NCI-H2029 treated with DMSO at 0.1 percent for 48 hours (cell line): ENCODE results near the gene SEPHS1.
"Not testable (repeated sequence)": the region's sequence is repeated elsewhere in the genome, so short reads cannot be mapped to it uniquely, and the experiment has no call there.

Experiments
- DNase-seq: peaks from one replicate; lab custom pipeline; 2025; lab: John Stamatoyannopoulos, UW

The SEPHS1 gene

GRCh38 chr10:13360587-13360986 lies 12.5 kb upstream of the SEPHS1 start:
- DNase-seq = no peak

DNA sequence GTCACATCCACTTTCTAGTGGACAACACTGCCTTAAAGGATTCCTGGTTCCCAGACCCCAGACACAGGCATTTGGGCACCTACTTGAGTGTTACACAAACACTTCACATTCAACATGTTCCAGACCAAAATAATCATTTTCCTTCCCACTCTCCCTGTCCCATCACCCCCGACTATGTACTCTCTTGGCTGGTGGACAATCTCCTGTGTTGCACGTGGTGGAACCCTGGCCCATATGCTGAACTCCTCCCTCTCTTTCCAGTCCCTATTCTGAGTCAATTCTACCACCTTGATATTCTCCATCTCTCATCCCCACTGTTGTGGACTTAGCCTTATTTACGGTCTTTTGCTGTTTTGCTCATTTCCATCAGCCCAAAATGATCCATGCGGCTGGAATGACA lies 8.3 kb upstream of the SEPHS1 start:
- no peak for DNase-seq

GRCh38 chr10:13354783-13355182 lies 6.7 kb upstream of the SEPHS1 start:
- DNase-seq = no peak

DNA sequence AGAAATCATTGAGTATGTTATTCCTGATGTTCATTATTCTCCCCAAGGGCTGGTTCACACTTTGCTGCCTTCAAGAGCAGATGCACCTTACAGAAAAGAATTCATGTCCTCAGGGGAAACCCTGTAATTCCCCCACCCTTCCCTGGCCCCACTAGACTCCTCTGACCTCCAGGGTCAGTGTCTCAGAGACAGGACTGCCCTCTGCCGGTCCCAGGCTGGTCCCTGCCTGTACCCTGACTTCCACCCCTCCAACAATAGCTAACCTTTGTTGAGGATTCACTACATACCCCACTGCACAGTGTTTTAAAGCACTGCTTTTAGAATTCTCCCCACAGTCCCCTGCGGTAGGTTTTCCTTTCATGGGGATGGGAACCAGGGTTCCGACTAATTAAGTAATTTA lies 4.4 kb upstream of the SEPHS1 start:
- DNase-seq = no peak

- DNase-seq = no peak
Observed at GRCh38 chr10:13351340-13351915, 3.3 kb upstream of the SEPHS1 start.

DNA sequence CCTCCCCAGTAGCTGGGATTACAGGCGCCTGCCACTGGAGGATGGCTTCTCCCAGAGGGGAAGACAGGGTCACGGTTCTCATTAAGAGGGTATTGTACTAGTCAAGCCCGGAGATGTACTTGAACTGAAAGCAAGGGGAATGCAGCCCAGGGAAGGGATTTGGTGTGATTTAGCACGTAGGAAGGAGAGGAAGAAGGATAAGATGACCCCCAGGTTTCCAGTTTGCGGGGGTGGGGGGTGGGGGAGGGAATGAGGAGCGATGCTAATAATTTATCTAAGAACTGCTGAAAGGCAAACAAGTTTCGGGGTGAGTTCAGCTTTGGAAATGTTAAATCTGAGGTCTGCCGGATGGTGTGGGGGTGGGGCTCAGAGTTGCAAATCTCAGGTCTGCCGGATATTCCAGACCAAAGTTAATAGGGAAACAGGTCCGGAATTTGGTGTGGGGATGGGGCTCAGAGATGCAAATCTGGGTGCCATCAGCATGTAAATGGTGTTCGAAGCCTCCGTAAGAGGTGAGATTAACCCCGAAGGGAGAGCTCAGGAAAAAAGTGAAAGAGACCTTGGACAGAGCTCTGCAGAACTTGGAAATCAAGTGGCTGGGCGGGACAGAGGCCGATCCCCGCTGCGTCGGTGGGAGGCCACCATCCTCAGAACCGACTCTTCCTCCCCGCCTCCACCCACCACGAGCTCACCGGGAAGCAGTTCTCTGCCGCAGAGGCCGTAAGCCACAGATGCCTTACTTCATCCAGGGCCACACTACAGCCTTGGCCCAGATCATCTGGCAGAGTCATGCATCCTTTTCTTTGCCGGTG lies 1.6 kb upstream of the SEPHS1 start:
- DNase-seq = no peak

- no peak for DNase-seq
Observed at GRCh38 chr10:13347500-13348156, 465 bp downstream of the SEPHS1 start.

- DNase-seq = no peak
Observed at GRCh38 chr10:13347043-13347499, 1.0 kb downstream of the SEPHS1 start.

- DNase-seq = no peak
Observed at GRCh38 chr10:13346283-13347042, 1.6 kb downstream of the SEPHS1 start.

- DNase-seq = no peak
Observed at GRCh38 chr10:13340626-13341376, 7.3 kb downstream of the SEPHS1 start.

- no peak for DNase-seq
Observed at GRCh38 chr10:13340068-13340467, 8.0 kb downstream of the SEPHS1 start.

GRCh38 chr10:13338390-13339110 lies 9.5 kb downstream of the SEPHS1 start:
- DNase-seq = no peak

- no peak for DNase-seq
Observed at GRCh38 chr10:13337827-13338196, 10.3 kb downstream of the SEPHS1 start.

DNA sequence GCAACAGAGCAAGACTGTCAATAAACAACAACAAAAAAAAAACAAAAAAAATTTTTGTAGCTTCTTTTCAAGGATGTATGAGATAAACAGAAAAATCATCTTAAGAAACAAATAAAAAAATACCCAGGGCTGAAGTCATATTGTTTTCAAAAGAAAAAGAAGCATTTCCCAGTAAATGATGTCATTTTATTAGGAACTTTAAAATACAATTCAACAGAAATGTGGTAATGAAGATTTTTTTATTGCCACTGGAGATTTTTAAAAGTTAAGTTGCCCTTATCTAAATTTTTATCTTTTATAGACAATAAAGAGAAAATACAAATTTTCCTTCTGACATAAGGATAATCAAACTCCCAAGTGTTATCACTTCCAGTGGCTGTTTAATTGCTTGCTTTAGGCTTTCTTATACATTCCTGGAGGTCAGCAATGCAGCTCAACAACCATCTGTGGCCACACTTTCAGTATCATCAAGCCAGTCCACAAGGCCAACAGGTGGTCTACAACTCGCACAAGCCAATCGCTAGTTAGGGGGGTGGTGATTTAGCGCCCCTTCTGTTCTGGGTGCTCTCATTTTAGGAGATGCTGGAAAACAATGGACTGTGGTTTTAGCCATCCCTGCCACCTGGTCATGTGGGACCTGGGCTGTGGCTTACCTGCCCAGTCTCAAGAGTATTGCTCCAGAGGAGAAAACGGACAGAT lies 10.8 kb downstream of the SEPHS1 start:
- no peak for DNase-seq

GRCh38 chr10:13335881-13336280 lies 12.2 kb downstream of the SEPHS1 start:
- no peak for DNase-seq

- DNase-seq = no peak
Observed at GRCh38 chr10:13334556-13334955, 13.5 kb downstream of the SEPHS1 start.

DNA sequence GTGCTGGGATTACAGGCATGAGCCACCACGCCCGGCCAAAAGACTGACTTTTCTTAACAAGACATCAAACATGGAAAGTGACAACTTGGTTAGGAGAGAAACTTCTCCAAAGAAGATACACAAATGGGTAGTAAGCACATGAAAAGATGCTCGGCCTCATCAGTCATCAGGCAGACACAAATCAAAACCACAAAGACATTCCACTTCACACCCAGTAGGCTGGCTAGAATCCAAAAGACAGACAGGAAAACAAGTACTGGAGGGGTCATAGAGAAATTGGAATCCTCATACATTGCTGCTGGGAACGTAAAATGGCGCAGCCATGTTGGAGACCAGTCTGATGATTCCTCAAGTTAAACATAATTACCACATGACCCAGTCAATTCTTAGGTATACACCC lies 16.4 kb downstream of the SEPHS1 start:
- no peak for DNase-seq

GRCh38 chr10:13330980-13331379 lies 17.1 kb downstream of the SEPHS1 start:
- not testable (repeated sequence) for DNase-seq

DNA sequence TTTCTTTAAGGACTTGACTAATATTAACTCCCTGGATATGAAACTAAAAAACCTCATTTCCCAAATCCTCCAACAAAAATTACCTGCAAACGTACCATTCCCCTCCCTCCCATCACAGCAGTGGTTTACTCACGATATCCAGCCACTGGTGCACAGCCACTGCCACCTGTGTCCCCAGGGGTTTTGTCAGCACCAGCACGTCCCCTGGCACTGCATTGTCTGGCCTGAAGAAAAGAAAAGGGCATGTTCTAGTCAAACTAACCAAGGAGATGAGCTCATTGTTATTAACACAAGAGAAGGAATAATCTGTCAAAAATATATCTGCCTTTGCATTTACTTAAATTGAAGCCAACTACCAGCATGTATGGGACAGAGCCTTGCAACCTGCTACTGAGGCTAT lies 18.5 kb downstream of the SEPHS1 start:
- DNase-seq = no peak

DNA sequence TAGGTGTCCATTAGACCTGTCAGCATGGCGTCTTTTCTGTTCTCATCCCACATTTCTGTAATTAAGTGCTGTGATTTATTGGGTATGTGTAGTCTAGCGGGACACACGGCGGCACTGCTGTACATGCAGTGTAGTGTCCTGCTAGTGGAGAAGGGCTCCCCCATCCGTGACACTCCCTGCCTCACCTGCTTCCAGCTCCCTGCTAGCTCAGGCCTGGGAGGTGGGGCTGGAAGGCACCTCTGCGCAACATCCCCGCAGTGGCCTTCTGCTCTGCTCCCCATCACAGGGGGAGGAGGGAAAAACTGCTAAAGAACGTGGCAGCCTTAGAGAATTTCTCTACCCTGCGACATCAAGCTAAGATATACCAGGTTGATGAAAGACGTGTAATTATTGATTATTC lies 19.5 kb downstream of the SEPHS1 start:
- no peak for DNase-seq
